Measurements from ENCODE around the gene AP1B1. TPM values are rescaled to one million over a fixed set of nuclear protein-coding genes. Genes with fewer than 3 reads are reported as not detected.

Gene AP1B1
- total RNA-seq, 1 donor, result 40.5 TPM

DNA sequence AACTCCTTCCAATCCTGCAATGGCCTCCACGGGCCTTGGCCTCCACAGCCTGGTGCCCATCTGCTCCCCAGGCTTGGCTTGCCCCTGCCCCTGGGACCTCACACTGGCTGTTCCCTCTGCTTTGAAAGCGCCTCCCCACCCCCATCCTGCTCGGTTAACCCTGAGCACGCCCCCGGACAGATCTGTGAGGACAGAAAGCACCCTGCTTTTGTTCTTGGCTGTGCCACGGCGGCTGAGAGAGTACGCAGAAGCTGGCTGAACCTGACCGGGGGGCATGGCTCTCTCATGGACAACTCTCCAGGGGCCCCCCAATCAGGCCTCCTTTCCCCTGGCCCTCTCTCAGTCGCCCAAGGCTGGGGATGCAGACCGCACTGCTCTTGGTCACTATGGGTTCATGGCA, 52.7 kb downstream of the AP1B1 start:
- Histone ChIP-seq H3K4me3 (ENCODE audit: low read length) (no peak overlapping the region), H3K27me3 (ENCODE audit: insufficient read depth, low read length) (no peaks in the 10 kb centered on the region), H3K9me3 (ENCODE audit: low read depth, low read length) (no peaks in the 10 kb centered on the region), H3K4me1 (ENCODE audit: insufficient read depth, low read length) (no peaks in the 10 kb centered on the region)

DNA sequence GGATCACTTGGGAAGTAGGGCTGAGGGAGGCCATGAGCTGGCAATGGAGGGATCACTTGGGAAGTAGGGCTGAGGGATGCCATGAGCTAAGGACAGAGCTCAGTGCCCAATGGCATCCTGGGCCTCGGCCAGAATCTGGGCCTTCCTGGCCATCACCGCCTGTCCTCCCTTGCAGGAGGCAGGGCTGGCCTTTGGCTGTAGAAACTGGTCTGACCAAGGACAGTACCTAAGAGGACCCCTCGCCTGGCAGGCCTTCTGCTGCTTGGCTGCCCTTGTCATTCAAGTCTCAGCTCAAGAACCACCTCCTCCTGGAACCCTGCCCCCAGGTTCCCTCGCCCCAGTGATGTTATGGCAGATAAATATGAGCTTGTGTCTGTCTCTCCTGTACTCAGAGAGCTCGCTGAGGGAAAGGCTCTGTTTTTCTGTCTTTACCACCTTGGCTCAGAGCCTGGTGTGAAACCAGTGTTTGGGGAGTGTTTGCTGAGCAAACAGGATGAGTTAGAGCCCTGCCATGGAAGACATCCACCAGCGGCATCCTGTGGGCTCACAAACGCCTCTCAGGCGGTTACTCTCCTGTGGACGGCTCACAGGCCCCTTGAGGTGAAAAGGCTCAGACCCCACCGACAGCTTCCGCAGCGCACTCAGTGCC, 53.5 kb downstream of the AP1B1 start:
- Histone ChIP-seq H3K4me3 (ENCODE audit: low read length) (no peak overlapping the region), H3K4me1 (ENCODE audit: insufficient read depth, low read length) (no peaks in the 10 kb centered on the region), H3K9me3 (ENCODE audit: low read depth, low read length) (no peaks in the 10 kb centered on the region), H3K27me3 (ENCODE audit: insufficient read depth, low read length) (no peaks in the 10 kb centered on the region)

DNA sequence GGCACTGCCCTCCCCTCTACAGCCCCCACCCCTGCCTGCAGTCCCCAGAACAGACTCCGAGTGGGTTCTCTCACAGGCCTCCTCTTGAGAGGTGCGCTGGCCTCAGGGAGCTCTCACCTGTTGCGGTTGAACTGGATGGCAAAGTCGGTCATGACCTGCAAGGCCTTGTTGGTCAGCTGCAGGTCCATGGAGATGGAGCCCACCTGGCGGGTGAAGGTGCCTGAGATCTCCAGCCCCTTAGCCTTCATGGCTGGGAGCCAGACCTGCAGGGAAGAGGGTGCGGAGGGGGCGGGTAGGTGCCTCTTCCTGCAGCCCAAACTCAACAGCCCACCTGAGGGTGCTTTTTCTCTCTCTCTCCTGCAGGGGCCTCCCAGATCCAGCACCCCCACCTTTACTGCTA, 54.2 kb downstream of the AP1B1 start:
- no peaks in the 10 kb centered on the region for H3K27me3 ChIP-seq (ENCODE audit: insufficient read depth, low read length)
- no peaks in the 10 kb centered on the region for H3K9me3 ChIP-seq (ENCODE audit: low read depth, low read length)
- no peaks in the 10 kb centered on the region for H3K4me1 ChIP-seq (ENCODE audit: insufficient read depth, low read length)
- no peak overlapping the region for H3K4me3 ChIP-seq (ENCODE audit: low read length)

DNA sequence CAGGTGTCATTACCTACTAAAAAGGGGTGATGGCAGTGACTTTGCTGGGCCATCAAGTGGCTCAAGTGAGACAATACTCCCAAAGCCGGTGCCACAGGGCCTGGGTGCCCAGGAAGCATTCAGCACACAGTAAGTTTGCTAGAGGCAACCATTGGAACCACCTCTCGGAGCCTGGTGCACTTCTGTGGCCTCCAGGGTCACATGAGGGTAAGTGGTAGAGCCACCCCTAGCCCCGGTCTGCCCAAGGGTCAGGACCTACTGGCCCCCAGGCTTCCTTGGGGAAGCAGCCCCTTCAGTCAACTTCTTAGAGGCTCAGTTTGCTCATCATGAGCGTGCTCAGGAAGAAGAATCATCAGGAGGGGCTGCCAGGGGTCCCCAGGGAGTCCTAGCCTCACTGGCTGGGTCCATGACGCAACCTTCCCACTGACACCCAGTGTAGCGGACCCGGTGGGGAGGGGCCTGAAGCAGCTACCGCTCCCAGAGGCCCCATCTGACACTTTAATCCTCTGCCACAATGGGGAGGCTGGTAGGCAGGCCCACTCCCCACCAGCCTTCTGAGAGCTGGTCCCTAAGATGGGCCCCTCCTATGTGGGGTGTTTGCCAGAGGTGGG, 55.4 kb downstream of the AP1B1 start:
- Histone ChIP-seq H3K4me3 (ENCODE audit: low read length) (no peak overlapping the region), H3K9me3 (ENCODE audit: low read depth, low read length) (no peaks in the 10 kb centered on the region), H3K4me1 (ENCODE audit: insufficient read depth, low read length) (no peaks in the 10 kb centered on the region), H3K27me3 (ENCODE audit: insufficient read depth, low read length) (no peaks in the 10 kb centered on the region)

DNA sequence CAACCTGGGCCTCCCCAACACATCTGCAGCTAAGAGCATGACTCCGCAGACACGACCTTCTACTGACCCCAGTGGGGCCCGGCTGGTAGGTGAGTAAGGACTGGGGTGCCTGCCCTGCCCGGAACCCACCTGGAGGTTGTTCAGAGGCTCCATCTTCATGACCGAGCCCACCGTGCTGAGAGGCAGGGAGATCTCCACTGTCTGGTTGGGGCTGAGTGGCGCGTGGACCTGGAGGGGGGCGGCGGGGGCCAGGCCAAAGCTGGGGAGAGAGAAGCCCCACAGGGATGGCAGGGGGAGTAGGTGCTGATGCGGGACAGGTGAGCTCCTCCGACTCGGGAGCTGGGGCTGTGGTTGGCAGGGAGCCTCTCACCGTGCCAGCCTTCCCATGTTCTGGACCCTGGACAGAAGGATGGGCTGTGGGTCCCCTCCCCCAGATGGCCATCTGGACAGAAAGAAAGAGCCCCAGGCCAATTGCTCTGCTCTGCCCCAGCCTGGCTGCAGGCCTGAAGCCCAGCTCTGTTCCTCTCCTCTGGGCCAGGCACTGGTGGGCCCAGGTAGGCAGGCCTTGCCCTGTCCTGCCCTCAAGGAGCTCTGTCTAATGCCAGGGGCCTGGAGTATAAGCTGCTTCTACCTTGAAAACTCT, 56.6 kb downstream of the AP1B1 start:
- no peak overlapping the region for H3K4me3 ChIP-seq (ENCODE audit: low read length)
- no peaks in the 10 kb centered on the region for H3K27me3 ChIP-seq (ENCODE audit: insufficient read depth, low read length)
- no peaks in the 10 kb centered on the region for H3K9me3 ChIP-seq (ENCODE audit: low read depth, low read length)
- no peaks in the 10 kb centered on the region for H3K4me1 ChIP-seq (ENCODE audit: insufficient read depth, low read length)

DNA sequence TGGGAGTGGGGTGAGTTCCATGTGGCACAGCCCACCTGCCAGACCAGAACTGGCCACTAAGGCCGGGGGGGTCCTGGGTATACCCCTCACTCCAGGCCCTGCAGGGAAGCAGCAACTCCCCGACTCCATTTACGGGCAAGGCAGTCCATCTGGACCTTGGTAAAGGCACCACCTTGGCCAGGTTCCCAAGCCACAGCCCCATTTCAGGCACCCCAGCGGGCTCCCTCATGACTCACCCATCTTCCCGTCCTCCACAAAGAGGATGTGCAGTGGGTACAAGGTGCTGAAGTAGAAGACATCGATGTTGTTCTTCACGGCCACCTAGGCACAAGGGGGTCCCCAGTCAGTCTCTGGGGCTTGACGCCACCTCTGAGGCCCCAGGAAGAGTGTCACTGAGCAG, 57.2 kb downstream of the AP1B1 start:
- H3K4me3 ChIP-seq (ENCODE audit: low read length), result no peak overlapping the region
- no peaks in the 10 kb centered on the region for H3K27me3 ChIP-seq (ENCODE audit: insufficient read depth, low read length)
- no peaks in the 10 kb centered on the region for H3K4me1 ChIP-seq (ENCODE audit: insufficient read depth, low read length)

DNA sequence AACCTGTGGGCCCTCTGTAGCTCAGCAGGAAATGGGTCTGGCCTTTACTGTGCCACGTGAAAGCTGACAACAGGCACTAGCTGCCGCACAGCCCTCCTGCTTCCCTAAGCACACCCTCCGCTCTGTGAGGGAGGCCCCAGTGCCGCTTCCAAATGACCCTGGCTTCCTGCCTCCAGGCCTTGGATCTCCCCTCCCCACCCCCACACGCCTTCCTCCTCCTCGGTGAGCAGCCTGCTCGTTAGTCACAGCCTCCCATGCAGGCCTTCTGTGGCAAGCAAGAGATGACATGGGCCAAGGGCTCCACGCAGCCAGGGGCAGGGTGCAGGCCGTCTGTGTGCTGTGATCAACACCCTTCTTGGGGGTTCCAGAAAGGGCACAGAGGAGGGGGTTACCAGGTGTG, 57.6 kb downstream of the AP1B1 start:
- H3K4me1 ChIP-seq (ENCODE audit: insufficient read depth, low read length), result no peaks in the 10 kb centered on the region
- H3K27me3 ChIP-seq (ENCODE audit: insufficient read depth, low read length), result no peaks in the 10 kb centered on the region
- H3K4me3 ChIP-seq (ENCODE audit: low read length), result no peak overlapping the region
- no peaks in the 10 kb centered on the region for H3K9me3 ChIP-seq (ENCODE audit: low read depth, low read length)

More for the DNA sequence above, 57.2 kb downstream of the AP1B1 start:
- no peaks in the 10 kb centered on the region for H3K9me3 ChIP-seq (ENCODE audit: low read depth, low read length)

DNA sequence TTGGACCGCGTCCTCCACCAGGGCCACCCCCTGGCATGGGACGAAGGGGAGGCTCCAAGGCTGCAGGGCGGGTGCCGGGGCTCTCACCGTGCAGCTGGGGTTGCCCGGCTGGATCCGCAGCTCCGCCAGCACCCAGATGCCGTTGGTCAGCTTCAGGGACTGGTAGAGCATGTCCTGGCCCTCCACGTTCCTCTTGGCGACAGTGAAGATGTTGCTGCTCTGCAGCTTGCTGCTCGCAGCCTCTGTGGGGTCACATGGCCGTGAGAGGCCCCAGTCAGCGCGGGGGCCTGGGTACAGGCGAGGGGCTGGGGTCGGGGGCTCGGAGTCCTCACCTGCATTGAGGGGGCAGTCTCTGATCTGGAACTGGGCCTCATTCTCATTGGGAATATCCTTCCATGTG, 58.1 kb downstream of the AP1B1 start:
- Histone ChIP-seq H3K27me3 (ENCODE audit: insufficient read depth, low read length) (no peaks in the 10 kb centered on the region), H3K4me3 (ENCODE audit: low read length) (no peak overlapping the region), H3K4me1 (ENCODE audit: insufficient read depth, low read length) (no peaks in the 10 kb centered on the region), H3K9me3 (ENCODE audit: low read depth, low read length) (no peaks in the 10 kb centered on the region)

DNA sequence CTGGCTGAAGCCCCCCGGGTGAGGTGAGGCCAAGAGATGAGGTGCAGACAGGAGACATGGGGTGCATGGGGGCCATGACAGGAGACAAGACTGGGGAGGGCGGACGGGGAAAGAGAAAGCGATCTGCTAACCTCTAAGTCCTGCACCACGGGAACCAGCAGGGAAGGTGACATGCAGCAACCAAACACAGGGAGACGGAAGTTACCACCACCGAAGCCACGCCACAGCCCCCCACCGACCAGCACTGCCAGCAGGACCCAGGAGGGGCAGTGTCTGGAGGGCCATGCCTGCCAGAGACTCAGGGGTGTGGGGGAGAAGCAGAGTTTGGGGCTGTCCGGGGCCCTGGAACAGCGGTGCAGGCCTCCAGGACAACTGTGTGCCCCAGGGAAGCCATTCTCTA, 58.8 kb downstream of the AP1B1 start:
- no peaks in the 10 kb centered on the region for H3K27me3 ChIP-seq (ENCODE audit: insufficient read depth, low read length)
- H3K4me3 ChIP-seq (ENCODE audit: low read length), result no peak overlapping the region
- no peaks in the 10 kb centered on the region for H3K4me1 ChIP-seq (ENCODE audit: insufficient read depth, low read length)
- no peaks in the 10 kb centered on the region for H3K9me3 ChIP-seq (ENCODE audit: low read depth, low read length)

DNA sequence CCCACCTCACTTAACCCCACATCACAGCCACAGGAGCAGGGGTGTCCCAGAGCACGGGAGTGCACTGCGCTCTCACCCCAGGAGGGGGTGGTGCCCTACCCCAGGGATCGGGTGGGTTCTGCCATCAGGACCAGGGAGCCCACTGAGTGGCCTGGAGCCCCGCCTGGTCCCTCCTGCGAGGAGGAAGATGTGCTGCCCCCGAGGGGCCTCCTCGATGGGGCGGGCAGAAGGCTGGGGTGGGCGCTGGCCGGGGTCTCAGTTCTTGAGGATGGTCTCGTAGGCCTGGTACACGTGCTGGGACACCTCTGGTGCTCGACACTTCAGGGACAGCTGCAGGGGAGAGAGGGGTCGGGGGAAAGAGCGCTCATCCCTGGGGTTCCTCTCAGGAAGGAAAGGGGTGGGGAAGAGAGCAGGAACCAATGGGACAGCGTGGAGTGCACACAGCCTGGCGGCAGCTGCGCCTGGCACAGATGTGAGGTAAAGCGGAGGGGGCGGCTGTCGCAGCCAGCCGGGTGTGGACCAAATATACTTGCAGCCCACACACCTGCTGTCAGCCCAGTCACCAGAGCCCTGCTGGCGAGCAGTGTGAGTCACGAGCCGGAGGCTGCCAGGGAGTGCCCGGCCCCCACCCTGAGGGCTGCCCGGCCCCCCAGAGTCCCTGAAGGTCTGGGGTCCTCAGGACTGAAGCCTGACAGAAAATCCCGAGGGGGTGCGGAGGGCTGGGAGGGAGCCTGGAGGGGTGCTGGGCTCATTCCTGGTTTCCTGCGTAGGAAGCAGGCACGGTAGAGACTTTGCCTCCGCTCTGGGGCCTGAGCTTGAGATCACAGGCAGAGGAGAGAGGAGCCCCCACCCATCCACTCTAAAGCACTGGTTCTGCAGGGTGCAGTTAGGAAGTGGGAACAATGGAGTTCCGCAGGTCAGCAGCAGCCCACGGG, 59.5 kb downstream of the AP1B1 start:
- Histone ChIP-seq H3K9me3 (ENCODE audit: low read depth, low read length) (no peaks in the 10 kb centered on the region), H3K4me1 (ENCODE audit: insufficient read depth, low read length) (no peaks in the 10 kb centered on the region), H3K27me3 (ENCODE audit: insufficient read depth, low read length) (no peaks in the 10 kb centered on the region), H3K4me3 (ENCODE audit: low read length) (no peak overlapping the region)

DNA sequence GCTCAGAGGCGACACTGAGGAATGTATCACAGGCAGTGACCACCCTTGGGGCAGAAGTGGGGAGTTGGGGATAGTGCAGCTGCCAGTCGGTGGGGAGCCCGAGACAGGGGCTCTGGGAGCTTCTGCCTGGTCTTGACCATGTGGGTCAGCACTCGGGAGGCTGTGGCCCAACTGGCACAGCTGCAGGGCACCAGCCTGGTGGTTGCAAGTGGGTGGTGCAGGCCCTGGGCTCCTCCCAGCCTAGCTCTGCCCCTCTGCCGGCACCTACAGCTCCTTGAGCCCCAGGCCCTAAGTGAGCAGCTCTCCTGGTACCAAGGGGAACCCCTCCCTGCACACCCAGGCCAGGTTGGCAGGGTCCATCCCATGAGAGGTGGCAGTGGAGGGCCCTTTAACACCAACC, 60.3 kb downstream of the AP1B1 start:
- no peak overlapping the region for H3K4me3 ChIP-seq (ENCODE audit: low read length)
- H3K4me1 ChIP-seq (ENCODE audit: insufficient read depth, low read length), result no peaks in the 10 kb centered on the region
- H3K9me3 ChIP-seq (ENCODE audit: low read depth, low read length), result no peaks in the 10 kb centered on the region
- no peaks in the 10 kb centered on the region for H3K27me3 ChIP-seq (ENCODE audit: insufficient read depth, low read length)

DNA sequence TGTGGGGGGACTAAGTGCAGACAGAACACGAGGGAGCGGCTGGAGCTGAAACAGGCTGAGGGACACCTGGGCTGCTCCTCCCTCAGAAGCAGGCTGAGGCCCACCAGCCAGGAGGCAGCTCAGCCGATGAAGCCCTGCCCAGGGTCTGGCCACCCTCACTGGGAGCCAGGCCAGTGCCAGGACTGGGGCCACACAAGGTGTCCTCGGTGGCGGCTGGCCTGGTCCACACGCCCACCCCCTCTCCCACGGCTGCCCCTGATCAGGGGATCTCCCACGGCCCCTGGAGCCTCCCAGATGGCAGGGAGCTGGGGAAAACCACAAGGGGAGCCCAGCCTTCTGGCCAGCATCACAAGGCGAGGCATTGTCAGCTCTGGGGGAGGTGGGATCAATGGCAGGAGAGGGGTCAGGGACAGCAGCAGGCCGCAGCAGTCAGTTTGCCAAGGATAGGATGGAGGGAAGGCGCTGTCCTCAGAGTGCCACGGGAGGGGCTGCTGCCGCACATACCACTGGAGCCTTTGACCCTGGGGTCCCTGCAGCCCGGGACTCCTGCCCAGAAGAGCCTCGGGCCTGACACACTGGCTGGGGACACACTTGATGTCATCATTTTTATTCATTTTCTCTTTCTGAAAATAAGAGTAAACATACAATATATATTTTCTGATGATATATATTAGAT, 61.1 kb downstream of the AP1B1 start:
- H3K27me3 ChIP-seq (ENCODE audit: insufficient read depth, low read length), result no peaks in the 10 kb centered on the region
- no peak overlapping the region for H3K4me3 ChIP-seq (ENCODE audit: low read length)
- H3K4me1 ChIP-seq (ENCODE audit: insufficient read depth, low read length), result no peaks in the 10 kb centered on the region
- H3K9me3 ChIP-seq (ENCODE audit: low read depth, low read length), result no peaks in the 10 kb centered on the region

DNA sequence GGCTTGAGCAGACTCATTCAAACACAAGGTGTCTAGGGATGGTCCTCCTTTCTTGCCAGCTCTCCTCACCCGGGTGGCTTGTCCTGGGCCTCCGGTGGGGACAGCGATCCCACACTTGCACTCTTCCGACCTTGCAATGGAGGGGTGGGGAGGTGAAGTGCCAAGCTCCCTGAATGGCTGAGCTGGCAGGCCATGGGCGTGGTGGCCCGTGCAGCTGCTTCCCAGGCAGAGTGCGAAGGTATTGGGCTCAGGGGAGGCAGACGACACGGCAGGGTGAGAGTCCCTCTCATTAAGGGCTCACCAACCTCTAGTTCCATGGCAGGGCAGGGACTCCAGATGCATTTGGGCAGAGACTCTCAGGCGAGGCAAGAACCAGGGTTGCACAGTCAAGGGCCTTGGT, 61.9 kb downstream of the AP1B1 start:
- Histone ChIP-seq H3K4me1 (ENCODE audit: insufficient read depth, low read length) (no peaks in the 10 kb centered on the region), H3K9me3 (ENCODE audit: low read depth, low read length) (no peaks in the 10 kb centered on the region), H3K27me3 (ENCODE audit: insufficient read depth, low read length) (no peaks in the 10 kb centered on the region), H3K4me3 (ENCODE audit: low read length) (no peak overlapping the region)

DNA sequence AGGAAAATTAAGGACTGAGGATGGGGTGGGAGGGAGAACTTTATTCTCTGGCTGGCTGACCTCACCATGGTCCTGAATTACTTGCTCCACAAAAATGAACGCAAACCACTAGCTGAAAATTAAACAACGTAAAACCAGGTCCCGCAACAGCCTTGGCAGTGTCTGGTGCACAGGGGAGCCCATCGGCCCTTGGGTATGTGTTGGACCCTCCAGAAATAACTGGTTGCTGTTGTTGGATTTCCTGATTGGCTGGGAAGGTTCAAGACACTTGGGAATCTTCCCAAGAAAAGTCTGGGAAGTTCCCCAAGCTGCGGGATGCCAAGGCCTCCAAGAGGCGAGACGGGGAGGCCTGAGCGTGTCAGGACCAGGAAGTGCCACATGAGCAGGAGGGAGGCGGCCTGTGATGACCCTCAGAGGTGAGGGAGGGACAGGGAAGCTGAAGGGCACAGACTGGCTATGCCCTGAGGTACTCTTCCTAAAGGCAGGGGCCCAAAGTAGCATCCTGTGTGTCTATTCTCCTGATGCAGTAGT, 62.5 kb downstream of the AP1B1 start:
- Histone ChIP-seq H3K4me1 (ENCODE audit: insufficient read depth, low read length) (no peaks in the 10 kb centered on the region), H3K4me3 (ENCODE audit: low read length) (no peak overlapping the region)

More for the DNA sequence above, 62.5 kb downstream of the AP1B1 start:
- H3K27me3 ChIP-seq (ENCODE audit: insufficient read depth, low read length), result no peaks in the 10 kb centered on the region
- no peaks in the 10 kb centered on the region for H3K9me3 ChIP-seq (ENCODE audit: low read depth, low read length)

All from mononuclear cell (primary cell).